Measurements from ENCODE around the gene B4GALT6. TPM values are rescaled to one million over a fixed set of nuclear protein-coding genes. Genes with fewer than 3 reads are reported as not detected.

B4GALT6 gene
- total RNA-seq, 1 donor from 2014 or later: 7.4 TPM

- ATAC-seq (ENCODE audit: poor library complexity): no peak
- DNase-seq: no peak
- intact Hi-C loops (cut with DNase I): no loop called here
Measured at GRCh38 chr18:31583185-31583854, 101.1 kb downstream of the B4GALT6 start.

- intact Hi-C loops (cut with DNase I): no loop called here
- no peak for ATAC-seq (ENCODE audit: poor library complexity)
- DNase-seq: no peak
Measured at GRCh38 chr18:31581498-31582197, 102.7 kb downstream of the B4GALT6 start.

DNA sequence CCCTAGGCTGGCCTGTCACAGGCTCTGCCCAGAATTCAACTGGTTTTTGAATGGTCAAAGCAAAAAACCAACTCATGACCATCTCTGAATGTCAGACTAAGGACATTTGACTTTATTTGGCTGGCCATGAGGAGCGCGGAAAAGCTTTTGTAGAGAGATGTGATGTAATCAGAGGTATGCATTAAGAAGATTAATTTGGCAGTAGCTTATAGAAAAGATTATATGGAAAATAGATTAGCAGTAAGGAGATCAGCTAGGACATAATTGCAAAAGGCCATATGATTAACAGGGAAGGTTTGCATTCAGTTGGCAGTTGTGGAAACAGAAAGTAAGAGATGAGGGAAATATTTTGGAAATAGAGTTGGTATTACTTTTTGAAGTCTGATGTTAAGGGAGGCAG is 105.0 kb downstream of the B4GALT6 start:
- ATAC-seq (ENCODE audit: poor library complexity): no peak
- DNase-seq: no peak
- intact Hi-C loops (cut with DNase I): no loop called here

DNA sequence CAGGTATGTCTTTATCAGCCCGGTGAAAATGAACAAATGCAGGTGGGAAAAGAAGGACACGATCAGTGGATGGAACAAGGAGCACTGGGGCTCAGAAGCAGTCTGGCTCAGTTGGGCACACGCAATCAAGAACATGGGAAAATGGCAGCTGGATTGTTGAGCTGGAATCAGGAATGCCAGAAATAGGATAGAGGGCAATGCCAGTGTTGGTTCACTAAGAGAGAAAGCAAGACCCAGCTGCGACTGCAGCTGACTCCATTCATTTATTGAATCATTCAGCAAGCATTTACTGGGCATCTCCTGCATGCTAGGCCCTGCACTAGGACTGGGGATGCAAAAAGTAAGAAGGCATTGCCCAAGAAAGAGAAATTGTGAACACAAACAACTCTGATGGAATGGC is 106.3 kb downstream of the B4GALT6 start:
- no peak for DNase-seq
- no peak for ATAC-seq (ENCODE audit: poor library complexity)
- intact Hi-C loops (cut with DNase I): no loop called here

GRCh38 chr18:31577195-31577594 is 107.2 kb downstream of the B4GALT6 start:
- intact Hi-C loops (cut with DNase I): no loop called here
- ATAC-seq (ENCODE audit: poor library complexity): no peak
- DNase-seq: no peak

DNA sequence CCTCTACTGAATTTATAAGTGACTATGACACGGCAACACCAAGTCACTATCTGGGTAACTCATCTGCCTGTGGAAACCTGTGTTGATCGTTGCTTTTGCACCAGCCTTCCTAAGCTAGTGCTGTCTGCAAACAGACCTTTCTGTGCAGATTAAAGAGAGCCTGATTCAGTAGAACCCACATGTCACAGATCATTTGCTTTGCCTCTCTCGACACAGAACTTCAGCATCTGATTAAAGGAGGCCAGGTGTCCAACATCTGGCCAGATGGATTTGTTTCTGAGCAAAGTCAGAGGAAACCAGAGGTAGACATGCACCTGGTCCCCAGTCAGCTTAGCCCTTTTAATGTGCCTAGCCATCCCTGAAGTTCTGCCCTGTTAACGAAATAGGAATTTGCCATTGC is 107.7 kb downstream of the B4GALT6 start:
- no peak for DNase-seq
- intact Hi-C loops (cut with DNase I): no loop called here
- no peak for ATAC-seq (ENCODE audit: poor library complexity)

DNA sequence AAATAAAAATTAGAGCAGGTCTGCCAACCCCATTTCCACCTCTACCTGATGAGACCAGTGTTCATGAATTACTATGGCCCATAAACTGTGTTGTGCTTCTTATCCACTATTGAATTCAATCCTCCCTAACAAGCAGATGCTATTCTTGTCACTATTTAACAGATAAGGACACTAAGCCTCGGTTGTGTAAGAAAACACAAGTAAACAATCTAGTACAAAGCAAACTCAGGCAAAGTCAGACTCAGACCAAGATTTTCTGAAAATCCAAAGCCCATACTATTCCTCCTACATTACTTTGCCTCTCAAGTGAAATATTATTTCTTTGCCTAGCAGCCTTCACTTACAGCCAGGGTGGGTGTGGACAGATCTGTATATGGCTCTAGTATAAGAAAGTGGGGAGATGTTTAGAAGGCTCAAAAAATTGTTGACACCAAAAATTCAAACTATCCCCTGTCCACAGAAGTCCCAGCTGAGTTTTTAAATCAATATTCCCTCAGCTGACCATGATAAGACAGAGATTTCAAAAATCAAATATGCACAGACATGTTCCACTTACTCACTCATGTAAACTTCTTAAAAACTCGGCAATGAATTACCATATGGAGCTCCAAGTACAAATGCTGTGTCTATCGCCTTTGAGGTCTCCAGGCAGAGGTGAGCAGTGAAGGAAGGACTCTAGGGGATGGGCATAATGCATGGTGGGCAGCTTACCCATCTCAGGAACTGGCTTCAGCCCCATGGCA is 108.7 kb downstream of the B4GALT6 start:
- ATAC-seq (ENCODE audit: poor library complexity): peak; percentile 20
- intact Hi-C loops (cut with DNase I): no loop called here

GRCh38 chr18:31574359-31574758 is 110.0 kb downstream of the B4GALT6 start:
- intact Hi-C loops (cut with DNase I): no loop called here
- DNase-seq (no peak), ATAC-seq (ENCODE audit: poor library complexity) (no peak)

More for the DNA sequence above, 108.7 kb downstream of the B4GALT6 start:
- DNase-seq: no peak

Other genes with a start within 250 kb of the B4GALT6 start
- not detected for gene DSG3, start 236.8 kb downstream of the B4GALT6 start, total RNA-seq
- gene DSG2, start 186.4 kb downstream of the B4GALT6 start, total RNA-seq: 37.1 TPM
- gene TTR, start 92.7 kb downstream of the B4GALT6 start, total RNA-seq: not detected
- not detected for gene SLC25A52, start 76.3 kb upstream of the B4GALT6 start, total RNA-seq